DMS153 treated with DMSO at 0.1 percent for 48 hours (cell line): ENCODE data around the gene ALKBH4.
"Not testable (repeated sequence)": the region's sequence is repeated elsewhere in the genome, so short reads cannot be mapped to it uniquely, and the experiment has no call there.

ENCODE experiments used
- DNase-seq: peaks from one replicate; lab custom pipeline; 2025; ENCODE audit not compliant: unreplicated experiment; lab: John Stamatoyannopoulos, UW

The ALKBH4 gene, protein sequence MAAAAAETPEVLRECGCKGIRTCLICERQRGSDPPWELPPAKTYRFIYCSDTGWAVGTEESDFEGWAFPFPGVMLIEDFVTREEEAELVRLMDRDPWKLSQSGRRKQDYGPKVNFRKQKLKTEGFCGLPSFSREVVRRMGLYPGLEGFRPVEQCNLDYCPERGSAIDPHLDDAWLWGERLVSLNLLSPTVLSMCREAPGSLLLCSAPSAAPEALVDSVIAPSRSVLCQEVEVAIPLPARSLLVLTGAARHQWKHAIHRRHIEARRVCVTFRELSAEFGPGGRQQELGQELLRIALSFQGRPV

DNA sequence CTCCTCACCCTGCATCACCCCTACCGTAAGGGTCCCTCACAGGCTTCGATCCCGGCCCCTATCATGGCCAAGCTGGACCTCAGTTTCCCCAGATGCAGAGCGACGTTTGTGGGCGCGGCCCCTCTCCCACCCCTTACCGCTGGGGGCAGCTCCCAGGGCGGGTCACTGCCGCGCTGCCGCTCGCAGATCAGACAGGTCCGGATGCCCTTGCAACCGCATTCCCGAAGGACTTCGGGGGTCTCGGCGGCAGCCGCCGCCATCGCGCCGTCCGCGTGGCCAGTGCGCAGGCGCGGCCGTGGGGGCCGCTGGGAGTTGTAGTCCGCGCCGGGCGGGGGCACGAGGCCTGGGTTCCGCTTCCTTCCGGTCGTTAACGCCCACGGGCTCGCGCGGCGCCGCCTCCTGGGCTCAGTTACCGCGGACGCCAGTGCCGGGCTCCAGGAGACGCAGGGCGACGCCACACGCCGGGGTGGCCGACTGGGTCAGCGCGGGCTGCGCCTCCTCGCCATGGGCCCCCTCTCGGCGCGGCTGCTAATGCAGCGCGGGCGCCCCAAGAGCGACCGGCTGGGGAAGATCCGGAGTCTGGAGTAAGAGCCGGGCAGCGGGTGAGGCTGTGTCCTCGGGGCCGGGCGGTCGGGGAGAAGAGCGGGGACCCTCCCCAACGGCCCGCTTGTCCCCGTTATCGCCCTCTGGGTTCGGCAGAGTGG, at the start of gene ALKBH4, which contains the start of gene LRWD1:
Gene ALKBH4 (minus strand): TSS at position 287 of the 704 bp plus-strand sequence. CDS start 27 bp downstream, at position 260.
Gene LRWD1 (plus strand): TSS at position 408 of the 704 bp plus-strand sequence. CDS start 97 bp downstream, at position 505.
- peak; percentile 83 for DNase-seq

DNA sequence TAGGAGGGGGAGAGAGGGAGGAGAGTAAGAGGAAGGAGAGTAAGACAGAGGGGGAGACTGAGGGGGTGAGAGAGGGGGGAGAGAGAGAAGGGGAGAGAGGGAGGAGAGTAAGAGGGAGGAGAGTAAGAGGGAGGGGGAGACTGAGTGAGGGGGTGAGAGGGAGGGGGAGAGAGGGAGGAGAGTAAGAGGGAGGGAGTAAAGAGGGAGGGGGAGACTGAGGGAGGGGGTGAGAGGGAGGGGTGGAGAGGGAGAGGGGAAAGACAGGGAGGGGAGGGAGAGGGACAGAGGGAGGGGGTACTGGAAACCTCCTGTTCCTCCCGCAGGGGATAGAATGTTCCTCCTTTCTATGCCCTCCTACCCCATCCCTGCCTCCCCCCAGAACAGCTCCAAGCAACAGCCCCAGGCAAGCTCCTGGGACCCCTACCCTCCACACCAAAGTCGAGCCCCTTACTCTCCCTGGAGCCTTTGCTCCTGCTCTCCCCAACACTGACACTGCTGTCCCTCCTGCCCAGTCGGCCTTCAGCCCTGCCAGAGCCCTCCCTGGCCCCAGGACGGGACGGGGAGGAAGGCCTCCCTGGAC, 48.1 kb upstream of the ALKBH4 start:
- not testable (repeated sequence) for DNase-seq

DNA sequence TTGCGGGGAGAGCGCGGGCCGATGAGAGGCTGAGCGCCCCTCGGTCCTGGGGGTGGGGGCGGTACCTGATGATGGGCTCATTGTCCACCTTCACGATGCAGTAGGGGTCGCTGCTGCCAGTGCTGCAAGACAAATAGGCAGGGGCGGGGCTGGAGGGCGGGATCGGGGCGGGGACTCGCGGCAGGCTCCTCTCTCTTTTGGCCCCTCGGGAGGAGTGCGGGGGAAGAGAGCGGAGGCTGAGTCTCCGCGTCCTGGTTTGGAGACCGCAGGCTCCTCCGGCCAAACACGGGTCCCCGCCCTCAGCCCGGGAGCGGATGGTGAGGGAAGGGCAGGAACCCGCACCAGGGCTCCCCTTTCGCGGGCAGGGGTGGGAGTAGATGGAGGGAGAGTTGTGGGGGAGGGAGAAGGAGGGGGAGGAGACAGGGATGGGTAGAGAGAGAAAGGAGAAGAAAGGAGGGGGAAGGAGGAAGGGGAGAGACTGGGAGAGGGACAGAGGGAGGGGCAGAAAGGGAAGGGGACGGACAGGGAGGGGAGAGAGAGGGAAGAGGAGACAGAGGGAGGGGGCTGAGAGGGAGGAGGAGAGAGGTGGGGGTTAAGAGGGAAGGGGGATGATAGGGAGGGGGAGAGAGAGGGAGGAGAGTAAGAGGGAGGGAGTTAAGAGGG, 47.3 kb upstream of the ALKBH4 start:
- DNase-seq: not testable (repeated sequence)

DNA sequence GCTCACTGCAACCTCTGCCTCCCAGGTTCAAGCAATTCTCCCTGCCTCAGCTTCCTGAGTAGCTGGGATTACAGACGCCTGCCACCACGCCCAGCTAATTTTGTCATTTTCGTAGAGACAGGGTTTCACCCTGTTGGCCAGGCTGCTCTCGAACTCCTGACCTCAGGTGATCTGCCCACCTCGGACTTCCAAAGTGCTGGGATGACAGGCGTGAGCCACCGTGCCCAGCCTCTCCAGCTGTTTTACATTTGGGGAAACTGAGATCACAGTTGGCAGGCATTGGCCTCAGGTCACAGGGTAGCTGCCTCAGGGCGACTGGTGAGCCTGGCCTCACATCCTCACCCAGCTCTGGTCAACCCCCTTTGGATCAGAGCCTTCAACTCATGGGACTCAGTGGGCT, 45.9 kb upstream of the ALKBH4 start:
- DNase-seq: not testable (repeated sequence)

DNA sequence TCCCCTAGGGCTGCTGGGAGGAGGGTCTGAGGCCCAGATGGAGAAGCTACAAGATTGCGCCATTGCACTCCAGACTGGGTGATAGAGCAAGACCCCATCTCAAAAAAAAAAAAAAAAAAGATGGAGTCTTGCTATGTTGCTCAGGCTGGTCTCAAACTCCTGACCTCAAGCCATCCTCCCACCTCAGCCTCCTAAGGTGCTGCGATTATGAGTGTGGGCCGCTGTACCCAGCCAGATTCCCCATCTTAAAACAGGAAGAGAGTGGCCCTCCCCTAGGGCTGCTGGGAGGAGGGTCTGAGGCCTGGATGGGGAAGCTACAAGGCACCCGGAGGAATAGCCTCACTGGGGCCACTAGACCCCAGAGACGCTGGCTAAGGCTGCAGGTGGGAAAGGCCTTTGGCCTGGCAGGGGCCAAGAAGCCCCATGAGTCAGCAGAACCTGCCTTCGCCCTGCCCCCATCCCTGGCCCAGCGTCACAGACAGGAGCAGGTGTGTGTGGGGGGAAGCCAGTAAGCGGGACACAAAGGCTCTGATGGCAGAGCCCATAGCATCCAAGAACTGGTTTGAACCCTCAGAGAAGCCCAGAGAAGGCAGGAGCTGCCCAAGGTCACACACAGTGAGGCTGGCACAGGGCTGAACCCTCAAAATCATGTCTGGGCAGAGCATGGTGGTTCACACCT, 42.9 kb upstream of the ALKBH4 start:
- not testable (repeated sequence) for DNase-seq

DNA sequence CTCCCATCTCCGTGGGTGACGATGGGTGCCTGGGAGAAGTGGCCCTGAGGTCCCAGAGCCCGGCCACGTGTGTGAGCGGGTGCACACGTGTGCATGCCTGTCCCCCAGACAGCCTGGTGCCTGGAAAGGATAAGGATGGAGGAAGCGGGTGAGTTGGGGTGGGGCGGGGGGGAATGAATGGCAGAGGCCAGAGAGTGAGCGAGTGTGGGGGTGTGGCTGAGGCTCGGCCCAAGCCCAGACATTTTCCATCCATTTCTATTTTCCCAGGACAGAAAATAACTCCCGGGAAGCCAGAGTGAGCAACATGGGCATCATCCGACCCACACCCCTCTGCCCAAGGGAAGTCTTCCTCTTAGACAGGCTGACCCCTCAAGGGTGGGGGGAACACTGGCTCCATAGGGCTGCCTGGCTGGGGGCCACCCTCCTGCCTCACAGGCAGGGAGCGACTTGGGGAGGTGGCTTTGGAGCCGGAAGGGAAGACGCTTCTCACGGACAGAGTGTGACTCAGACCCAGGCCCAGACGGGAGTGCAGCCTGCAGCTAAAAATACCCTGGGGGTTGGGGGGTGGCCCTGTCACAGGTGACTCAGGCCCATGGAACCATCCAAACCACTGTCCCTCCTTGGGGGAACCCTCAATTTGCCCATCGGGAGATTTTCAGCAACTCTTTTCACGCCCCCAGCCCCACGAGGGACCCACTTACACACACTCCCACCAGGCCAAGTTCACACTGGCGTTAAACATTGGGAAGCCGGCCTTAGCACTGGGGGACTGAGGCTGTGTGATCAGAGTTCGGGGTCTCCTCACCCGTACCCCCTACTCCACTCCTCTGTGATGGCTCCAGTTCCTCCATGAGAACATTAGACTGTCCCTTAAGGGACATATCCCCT, 40.9 kb upstream of the ALKBH4 start:
- not testable (repeated sequence) for DNase-seq

DNA sequence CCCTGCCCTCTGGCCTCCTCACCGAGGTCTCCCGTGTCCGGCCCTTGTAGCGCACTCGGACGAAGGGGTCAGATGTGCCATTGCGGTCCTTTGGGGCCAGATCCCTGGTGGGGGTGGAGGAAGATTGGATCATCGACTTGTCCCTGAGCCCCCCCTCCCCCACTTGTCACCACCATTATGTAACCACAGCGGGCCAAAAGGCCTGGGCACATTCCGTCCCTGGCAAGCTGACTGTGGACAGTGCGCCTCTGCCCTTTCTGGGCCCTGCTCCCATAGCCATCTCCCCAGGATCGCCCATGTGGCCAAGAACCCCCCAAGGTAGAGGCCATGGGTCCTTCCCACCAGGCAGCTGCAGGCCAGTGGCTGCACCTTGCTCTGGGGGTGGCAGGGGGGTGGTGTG, 38.5 kb upstream of the ALKBH4 start:
- DNase-seq: not testable (repeated sequence)

DNA sequence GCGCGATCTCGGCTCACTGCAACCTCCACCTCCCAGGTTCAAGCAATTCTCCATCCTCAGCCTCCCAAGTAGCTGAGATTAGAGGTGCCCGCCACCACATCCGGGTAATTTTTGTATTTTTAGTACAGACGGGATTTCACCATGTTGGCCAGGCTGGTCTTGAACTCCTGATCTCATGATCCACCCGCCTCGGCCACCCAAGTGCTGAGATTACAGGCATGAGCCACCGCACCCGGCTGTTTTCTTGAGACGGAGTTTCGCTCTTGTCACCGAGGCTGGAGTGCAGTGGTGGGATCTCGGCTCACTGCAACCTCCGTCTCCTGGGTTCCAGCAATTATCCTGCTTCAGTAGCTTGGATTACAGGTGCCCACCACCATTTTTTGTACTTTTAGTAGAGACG, 33.7 kb upstream of the ALKBH4 start:
- DNase-seq: not testable (repeated sequence)

DNA sequence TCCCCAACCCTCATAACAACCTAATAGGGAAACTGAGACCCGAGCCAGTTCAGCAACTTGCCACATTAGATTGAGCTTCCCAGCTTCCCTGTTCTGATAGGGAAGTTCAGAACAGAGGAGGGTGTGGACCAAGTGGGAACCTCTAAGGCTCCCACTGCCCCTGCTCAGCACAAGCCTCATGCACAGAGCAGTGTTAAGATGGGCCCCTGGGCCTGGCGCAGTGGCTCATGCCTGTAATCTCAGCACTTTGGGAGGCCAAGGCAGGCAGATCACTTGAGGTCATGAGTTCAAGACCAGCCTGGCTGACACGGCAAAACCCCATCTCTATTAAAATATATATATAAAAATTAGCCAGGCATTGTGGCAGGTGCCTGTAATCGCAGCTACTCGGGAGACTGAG, 32.6 kb upstream of the ALKBH4 start:
- not testable (repeated sequence) for DNase-seq

DNA sequence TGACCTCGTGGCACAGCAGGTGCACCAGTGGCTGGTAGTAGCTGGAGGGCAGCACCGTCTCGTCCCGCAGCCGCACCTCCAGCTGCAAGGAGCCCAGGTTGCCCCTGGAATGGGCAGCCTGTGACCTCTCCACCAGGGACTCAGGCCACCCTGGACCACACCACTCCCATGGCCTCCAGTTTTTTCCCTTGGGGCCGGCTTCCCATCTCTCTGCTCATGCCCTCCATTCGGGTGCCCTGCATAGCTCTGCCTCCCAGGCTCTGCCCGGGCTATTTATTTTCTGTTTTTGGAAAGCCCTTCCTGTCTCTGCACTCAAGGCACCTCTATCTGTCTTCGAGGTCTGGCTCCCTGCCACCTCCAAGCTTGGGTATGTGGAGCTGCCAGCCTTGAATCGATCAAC, 32.2 kb upstream of the ALKBH4 start:
- DNase-seq: not testable (repeated sequence)

DNA sequence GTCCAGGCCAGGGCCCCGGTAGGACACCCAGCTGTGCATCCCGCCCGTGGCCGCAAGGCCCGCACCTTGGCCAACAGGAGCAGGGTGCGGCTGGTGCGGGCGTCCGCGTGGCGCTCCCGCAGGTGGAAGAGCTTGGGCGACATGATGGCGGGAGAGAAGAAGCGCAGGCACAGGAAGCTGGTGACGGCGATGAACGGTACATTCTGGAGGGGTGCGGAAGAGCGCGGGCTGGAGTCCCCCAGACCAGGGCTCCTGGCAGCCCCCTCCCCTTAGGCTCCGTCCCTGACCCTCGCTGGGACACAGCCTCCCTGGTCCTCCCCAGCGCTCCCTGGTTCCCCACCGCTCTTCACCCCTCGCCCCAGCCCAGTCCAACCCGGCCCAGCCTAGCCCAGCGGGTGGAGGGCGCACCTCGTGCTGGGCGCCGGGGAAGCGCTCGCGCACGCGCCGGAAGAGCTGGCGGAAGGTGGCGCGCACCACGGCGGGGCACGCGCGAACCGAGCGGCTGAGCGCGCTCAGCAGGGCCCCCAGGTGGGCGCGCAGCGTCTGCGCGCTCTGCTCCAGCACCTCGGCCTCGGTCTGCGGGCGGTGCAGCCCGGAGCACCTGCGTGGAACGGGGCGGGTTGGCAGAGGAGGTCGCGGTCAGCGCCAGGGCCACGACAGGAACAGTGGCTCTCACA, 29.9 kb upstream of the ALKBH4 start:
- not testable (repeated sequence) for DNase-seq

DNA sequence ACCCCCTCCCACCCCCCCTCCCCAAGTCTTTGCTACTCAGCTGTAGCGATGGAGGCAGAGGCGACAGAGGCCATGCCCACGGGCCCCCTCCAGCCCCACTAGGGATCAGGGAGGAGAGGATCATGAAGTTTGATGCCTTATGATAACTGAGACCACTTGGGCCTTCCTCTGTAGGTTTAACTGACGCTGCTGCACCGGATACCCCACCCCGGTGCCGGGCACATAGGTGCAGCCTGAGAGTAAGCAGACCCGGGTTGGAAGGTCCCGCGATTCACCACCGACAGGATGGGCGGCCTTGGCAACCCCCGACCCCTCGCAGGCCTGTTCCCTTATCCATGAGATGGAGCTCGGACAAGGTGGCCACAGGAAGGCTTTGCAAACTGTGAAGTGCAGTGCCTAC, 29.4 kb upstream of the ALKBH4 start:
- not testable (repeated sequence) for DNase-seq

DNA sequence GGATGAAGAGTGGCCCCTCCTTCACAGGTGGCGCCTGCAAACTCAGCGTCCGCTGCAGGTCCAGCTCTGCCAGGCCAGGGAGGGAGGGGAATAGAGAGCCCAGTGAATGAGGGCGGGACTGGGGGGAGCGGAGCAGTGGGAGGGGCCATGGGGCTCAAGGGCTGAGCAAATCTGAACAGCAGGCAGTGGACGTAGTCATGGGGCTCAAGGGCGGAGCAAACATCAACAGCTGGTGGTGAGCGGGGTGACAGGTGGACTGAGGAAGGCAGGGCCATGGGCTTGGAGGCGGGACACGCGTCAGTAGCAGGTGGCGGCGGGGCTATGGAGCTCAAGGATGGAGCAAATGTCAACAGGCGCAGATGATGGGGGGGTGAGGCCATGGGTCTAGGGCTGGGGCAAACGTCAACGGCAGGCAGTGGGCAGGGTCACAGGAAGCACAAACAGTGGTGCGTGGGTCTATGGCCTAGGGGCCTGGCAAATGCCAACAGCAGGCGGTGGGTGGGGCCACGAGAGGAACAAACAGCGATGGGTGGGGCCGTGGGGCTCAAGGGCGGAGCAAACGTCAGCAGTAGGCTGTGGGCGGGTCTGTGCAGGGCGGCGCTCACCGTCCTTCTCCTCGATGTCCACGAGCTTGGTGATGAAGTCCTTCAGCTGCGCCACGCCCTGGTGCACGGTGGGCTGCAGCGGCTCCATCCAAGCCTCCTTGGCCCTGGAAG, 28.7 kb upstream of the ALKBH4 start:
- DNase-seq: not testable (repeated sequence)

DNA sequence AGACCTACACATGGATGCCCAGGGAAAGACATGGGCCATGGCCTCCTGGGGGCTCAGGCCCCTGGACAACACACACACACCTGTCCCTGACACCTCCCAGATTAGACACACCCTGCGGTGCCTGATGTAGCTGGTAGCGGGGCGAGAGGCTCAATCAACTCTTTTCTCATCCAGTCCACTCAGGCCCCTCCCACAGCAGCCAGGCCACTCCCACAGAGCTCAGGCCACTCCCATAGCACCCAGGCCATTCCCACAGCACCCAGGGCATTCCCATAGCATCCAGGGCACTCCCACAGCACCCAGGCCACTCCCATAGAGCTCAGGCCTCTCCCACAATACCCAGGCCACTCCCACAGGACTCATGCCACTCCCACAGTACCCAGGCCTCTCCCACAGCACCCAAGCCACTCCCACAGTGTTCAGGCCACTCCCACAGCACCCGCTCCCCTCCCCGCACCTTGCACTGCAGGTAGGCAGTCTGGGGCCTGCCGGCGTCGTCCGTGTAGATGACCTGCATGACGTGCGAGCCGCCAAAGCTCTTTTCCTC, 25.9 kb upstream of the ALKBH4 start:
- DNase-seq: not testable (repeated sequence)

DNA sequence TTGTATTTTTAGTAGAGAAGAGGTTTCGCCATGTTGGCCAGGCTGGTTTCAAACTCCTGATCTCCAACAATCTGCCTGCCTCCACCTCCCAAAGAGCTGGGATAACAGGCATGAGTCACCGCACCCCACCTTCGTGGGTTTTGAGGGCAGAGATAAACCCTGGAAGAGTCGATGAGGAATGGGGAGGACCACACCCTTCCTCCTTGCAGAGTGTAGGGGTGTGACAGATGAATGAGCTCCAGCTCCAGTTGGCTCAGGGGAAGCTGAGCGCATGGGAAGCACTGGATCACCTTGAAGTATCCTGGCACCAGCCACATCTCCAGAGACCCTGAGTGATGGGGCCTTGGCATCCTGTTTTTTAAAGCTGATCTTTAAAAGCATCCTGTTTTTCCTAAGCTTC, 19.7 kb upstream of the ALKBH4 start:
- not testable (repeated sequence) for DNase-seq

DNA sequence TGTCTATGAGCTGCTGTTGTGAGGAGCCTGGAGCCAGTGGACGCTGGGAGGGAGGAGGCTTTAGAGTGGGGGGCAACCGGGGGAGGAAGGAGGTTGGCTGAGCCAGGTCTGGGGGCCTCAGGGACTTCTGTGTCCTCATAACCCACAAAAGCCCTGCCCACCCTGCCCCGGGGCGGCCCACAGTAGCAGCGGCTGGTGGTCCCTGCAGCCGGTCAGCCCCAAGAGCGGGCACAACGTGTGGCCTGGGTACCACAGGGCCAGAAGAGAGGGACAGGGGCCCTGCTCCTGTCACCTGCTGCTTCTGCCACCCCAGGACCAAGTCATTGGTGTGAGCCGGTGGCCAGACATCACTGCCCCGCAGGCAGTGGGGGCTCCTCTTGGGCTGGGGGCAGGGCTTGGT, 17.3 kb upstream of the ALKBH4 start:
- DNase-seq: not testable (repeated sequence)

DNA sequence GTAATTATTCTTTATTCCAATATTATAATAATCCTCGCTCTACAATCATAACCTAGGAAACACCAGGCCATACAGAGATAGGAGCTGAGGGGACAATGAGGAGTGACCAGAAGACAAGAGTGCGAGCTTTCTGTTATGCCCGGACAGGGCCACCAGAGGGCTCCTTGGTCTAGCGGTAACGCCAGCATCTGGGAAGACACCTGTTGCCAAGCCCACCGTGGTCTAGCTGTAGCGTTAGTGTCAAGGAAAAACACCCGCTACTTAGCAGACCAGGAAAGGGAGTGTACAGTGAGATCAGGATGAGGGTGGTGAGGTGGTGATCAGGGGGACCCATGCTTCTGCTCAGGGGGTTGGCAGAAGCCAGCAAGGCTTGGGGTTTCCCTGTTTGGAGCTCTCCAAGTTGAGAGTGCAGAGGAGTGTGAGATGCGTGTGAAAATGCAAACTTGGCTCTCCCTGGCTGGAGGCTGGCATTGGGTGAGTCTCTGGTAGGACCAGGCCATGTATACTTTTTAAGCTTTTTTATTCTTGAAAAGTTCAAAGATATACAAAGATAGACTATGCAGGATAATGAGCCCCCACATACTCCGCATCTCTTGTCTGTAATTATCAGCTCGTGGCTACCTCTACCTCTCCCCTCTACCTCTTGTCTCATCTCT, 15.4 kb upstream of the ALKBH4 start:
- DNase-seq: not testable (repeated sequence)

DNA sequence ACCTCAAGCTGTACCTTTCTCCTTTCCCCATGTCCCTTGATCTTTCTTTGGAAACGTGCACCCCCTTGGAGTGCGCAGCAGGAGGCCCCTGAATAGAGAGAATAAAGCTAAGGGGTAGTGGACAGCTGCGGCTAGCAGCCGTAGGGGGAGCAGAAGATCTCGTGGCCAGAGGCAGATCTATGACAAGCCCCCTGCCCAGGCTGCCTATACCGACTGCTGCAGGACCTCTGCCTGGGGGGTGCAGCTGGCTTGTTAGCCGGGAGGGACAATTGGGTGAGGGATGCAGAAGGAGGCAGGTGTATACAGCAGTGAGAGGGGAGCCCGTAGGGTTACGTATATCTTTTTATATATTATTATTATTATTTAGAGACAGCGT, 14.5 kb upstream of the ALKBH4 start:
- not testable (repeated sequence) for DNase-seq
